GM12878 (cell line): Measurements from ENCODE around the gene SCNN1G. TPM values are rescaled to one million over a fixed set of nuclear protein-coding genes. Genes with fewer than 3 reads are reported as not detected.

Experiments used
- ATAC-seq: fragments of 200-7000 bp; cut with Tn5 transposase; 3 replicates; pipeline ENCODE4 v1.9.1; 2020; ENCODE audit warnings: mild to moderate bottlenecking, moderate library complexity
- BruUV-seq: library from RNA; stranded (reverse); fragments of 400-500 nt; replicated peaks from 2 replicates; lab custom pipeline; 2021; lab: Mats Ljungman, UMichigan
- CTCF ChIA-PET: fragments of 300-600 bp; sonication (Branson Sonifier 250); formaldehyde crosslinking; extraction: SDS; loops from one replicate; lab custom pipeline; 2021; ENCODE audit warnings: inconsistent platforms; lab: Yijun Ruan, JAX
- POLR2A ChIA-PET: fragments of 350-600 bp; formaldehyde crosslinking; extraction: SDS; loops from one replicate; lab custom pipeline; 2021; ENCODE audit warnings: inconsistent platforms; lab: Charles Lee
- RAD21 ChIA-PET: fragments of 300-600 bp; sonication (Branson Sonifier 250); formaldehyde crosslinking; loops from one replicate; lab custom pipeline; 2023; ENCODE audit warnings: antibody characterized with exemption; ENCODE audit not compliant: unreplicated experiment; lab: Charles Lee
- SMC1A ChIA-PET: fragments of 300-600 bp; sonication (Branson Sonifier 250); formaldehyde crosslinking; loops from one replicate; lab custom pipeline; 2023; ENCODE audit not compliant: unreplicated experiment, uncharacterized antibody; lab: Charles Lee
- DNase-seq: peaks from one replicate; pipeline ENCODE4 v3.0.0-alpha.2; 2011; ENCODE audit warnings: low read depth, low spot score
- FAIRE-seq: peaks from 3 replicates; lab custom pipeline; 2011; peaks lifted over from hg19 to GRCh38; lab: Jason Lieb, UNC
- H2AFZ ChIP-seq: 2 replicates; pipeline ENCODE4 v1.6.0; 2011; ENCODE audit warnings: low read depth, low read length, control low read depth; ENCODE audit not compliant: control insufficient read depth
- H3K27ac ChIP-seq: 2 replicates; pipeline ENCODE4 v1.5.1; 2011; ENCODE audit warnings: control low read depth; ENCODE audit not compliant: control insufficient read depth, insufficient read depth
- H3K27me3 ChIP-seq, 2 experiments: replicated peaks in 1 of 2; 2 replicates each; pipeline versions ENCODE4 v1.6.0 to v1.6.1; 2011; ENCODE audit warnings: low read length in 1 of 2; ENCODE audit not compliant: control insufficient read depth in 2 of 2, insufficient read depth in 2 of 2
- H3K36me3 ChIP-seq, 2 experiments: 2 replicates each; pipeline ENCODE4 v1.5.1; 2011; ENCODE audit warnings: low read length in 1 of 2; ENCODE audit not compliant: control insufficient read depth in 2 of 2, insufficient read depth in 2 of 2
- H3K4me1 ChIP-seq: 2 replicates; pipeline ENCODE4 v1.6.1; 2011; ENCODE audit warnings: mild to moderate bottlenecking, low read length, moderate library complexity, mixed read lengths; ENCODE audit not compliant: control insufficient read depth, insufficient read depth
- H3K4me2 ChIP-seq: 2 replicates; pipeline ENCODE4 v1.6.0; 2011; ENCODE audit warnings: control low read depth; ENCODE audit not compliant: control insufficient read depth, insufficient read depth
- H3K4me3 ChIP-seq: fragments of 200-600 bp; sonication (generic); 2 replicates; pipeline ENCODE4 v1.5.1; 2016
- H3K79me2 ChIP-seq: 2 replicates; pipeline ENCODE4 v1.6.0; 2011; ENCODE audit warnings: low read length; ENCODE audit not compliant: control insufficient read depth, insufficient read depth
- H3K9ac ChIP-seq: 2 replicates; pipeline ENCODE4 v1.8.0; 2011; ENCODE audit warnings: low read length, control low read depth, mixed read lengths; ENCODE audit not compliant: control insufficient read depth, insufficient read depth
- H3K9me3 ChIP-seq: replicated peaks from 3 replicates; pipeline ENCODE4 v1.5.1; 2011; ENCODE audit warnings: mild to moderate bottlenecking, low read length; ENCODE audit not compliant: control insufficient read depth, insufficient read depth
- H4K20me1 ChIP-seq: 2 replicates; pipeline ENCODE4 v1.6.0; 2011; ENCODE audit not compliant: control insufficient read depth, insufficient read depth
- CREB1 ChIP-seq: IDR thresholded peaks from 2 replicates; pipeline ENCODE4 v1.6.1; 2012; ENCODE audit warnings: low read depth, mild to moderate bottlenecking, inconsistent platforms
- CTCF ChIP-seq, 3 experiments: IDR thresholded peaks in 2 of 3; conservative IDR thresholded peaks in 1 of 3; 2 replicates each; pipeline ENCODE4 v1.5.1; 2011; ENCODE audit warnings: low read depth in 3 of 3, low read length in 3 of 3, mild to moderate bottlenecking in 3 of 3, control low read depth in 2 of 3, moderate library complexity in 2 of 3, inconsistent platforms in 1 of 3, mixed read lengths in 1 of 3; ENCODE audit not compliant: control insufficient read depth in 2 of 3, insufficient read depth in 1 of 3; ENCODE audit errors: extremely low read depth in 1 of 3
- IRF3 ChIP-seq: fragments of 450-650 bp; IDR thresholded peaks from 2 replicates; pipeline ENCODE4 v1.6.1; 2014; ENCODE audit warnings: mild to moderate bottlenecking
- KDM1A ChIP-seq: fragments of 200-600 bp; sonication (generic); IDR thresholded peaks from 2 replicates; pipeline ENCODE4 v1.6.1; 2016; ENCODE audit warnings: borderline replicate concordance
- MYC ChIP-seq: IDR thresholded peaks from 2 replicates; pipeline ENCODE4 v1.6.1; 2011; ENCODE audit warnings: mild to moderate bottlenecking, low read length, moderate library complexity, inconsistent platforms; ENCODE audit not compliant: insufficient read depth, insufficient replicate concordance, insufficient read length, severe bottlenecking
- NFIC ChIP-seq: IDR thresholded peaks from 2 replicates; pipeline ENCODE4 v1.6.1; 2012; ENCODE audit warnings: low read depth, mild to moderate bottlenecking, inconsistent platforms, low read length, moderate library complexity
- NFYB ChIP-seq: IDR thresholded peaks from 2 replicates; pipeline ENCODE4 v1.6.1; 2011; ENCODE audit warnings: low read depth, mild to moderate bottlenecking, low read length, improper control_type of control experiment, moderate library complexity; ENCODE audit not compliant: insufficient read depth
- NR2F1 ChIP-seq: fragments of 450-650 bp; conservative IDR thresholded peaks from 2 replicates; pipeline ENCODE4 v1.6.1; 2017; ENCODE audit warnings: mild to moderate bottlenecking
- PML ChIP-seq: IDR thresholded peaks from 2 replicates; pipeline ENCODE4 v1.6.1; 2012; ENCODE audit warnings: low read length, inconsistent platforms
- POU2F2 ChIP-seq: IDR thresholded peaks from 3 replicates; pipeline ENCODE4 v1.6.1; 2011; ENCODE audit warnings: low read depth, mild to moderate bottlenecking, low read length, borderline replicate concordance
- RUNX3 ChIP-seq: IDR thresholded peaks from 2 replicates; pipeline ENCODE4 v1.6.1; 2012; ENCODE audit warnings: low read length, inconsistent platforms
- SMC3 ChIP-seq: IDR thresholded peaks from 2 replicates; pipeline ENCODE4 v1.6.1; 2011; ENCODE audit warnings: low read length, improper control_type of control experiment, borderline replicate concordance
- SUPT20H ChIP-seq: IDR thresholded peaks from 2 replicates; pipeline ENCODE4 v1.6.1; 2011; ENCODE audit warnings: low read depth, mild to moderate bottlenecking, low read length, moderate library complexity, borderline replicate concordance; ENCODE audit not compliant: control insufficient read depth
- TCF7 ChIP-seq: IDR thresholded peaks from 2 replicates; pipeline ENCODE4 v1.6.1; 2014; ENCODE audit warnings: antibody characterized with exemption, borderline replicate concordance
- ZNF207 ChIP-seq: fragments of 450-650 bp; IDR thresholded peaks from 2 replicates; pipeline ENCODE4 v1.6.1; 2014; ENCODE audit warnings: antibody characterized with exemption, mild to moderate bottlenecking, borderline replicate concordance
- ZNF217 ChIP-seq: fragments of 450-650 bp; IDR thresholded peaks from 2 replicates; pipeline ENCODE4 v1.6.1; 2017; ENCODE audit warnings: antibody characterized with exemption, mild to moderate bottlenecking
- ZNF24 ChIP-seq: fragments of 450-650 bp; IDR thresholded peaks from 2 replicates; pipeline ENCODE4 v1.6.1; 2017; ENCODE audit warnings: antibody characterized with exemption, mild to moderate bottlenecking
- WGBS: methylation state at CpG from one replicate; pipeline ENCODE4 v1.1.6; 2016; ENCODE audit warnings: low lambda C conversion rate; ENCODE audit not compliant: insufficient replicate concordance, insufficient coverage; ENCODE audit errors: missing lambda C conversion rate; 5-methylcytosine and 5-hydroxymethylcytosine counted together
- in situ Hi-C: fragments of 300-500 bp; cut with MboI; formaldehyde crosslinking; loops from 9 replicates; pipeline ENCODE4 v1.14.3; 2018; ENCODE audit warnings: mixed read lengths
- intact Hi-C: fragments of 100-400 bp; cut with micrococcal nuclease; formaldehyde crosslinking; loops from one replicate; pipeline ENCODE4 v1.14.2; 2022; ENCODE audit not compliant: unreplicated experiment
- polyA plus RNA-seq, 11 experiments: library from polyadenylated mRNA; depleted of rRNA in 4 of 11; unstranded in 6 of 11; stranded (reverse) in 5 of 11; fragments of >200 nt; fragmentation: Nextera tagmentation in 4 of 11; fragmentation: Illumina TruSeq in 1 of 11; extraction: Ambion mirVana in 4 of 11; extraction: Trizol in 1 of 11; gene quantifications; 1 replicate in 1 of 11; 2 replicates in 10 of 11; pipeline versions ENCODE4 v1.2.1 to v1.2.3, GENCODE V29; 2011 to 2016; ENCODE audit warnings: inconsistent platforms in 2 of 11, missing spikeins in 2 of 11, low read depth in 1 of 11
- total RNA-seq, 4 experiments: library from RNA; depleted of rRNA in 3 of 4; stranded (reverse); fragments of >200 nt in 3 of 4; fragmentation: Illumina TruSeq in 1 of 4; extraction: Trizol in 1 of 4; gene quantifications; 2 replicates each; pipeline versions ENCODE4 v1.2.1 to v1.2.3, GENCODE V29; 2013 to 2021
- TF ChIP-seq, protein P1 (sequence below): IDR thresholded peaks from 2 replicates; pipeline ENCODE4 v1.6.1; 2012; ENCODE audit warnings: low read depth, low read length, improper control_type of control experiment

The SCNN1G gene
- total and polyA plus RNA-seq, 10 of the 15 experiments (the other 5 are each of a cell fraction or from before 2014, with no cell fraction given) = 0.04 to 0.86 (median 0.08) TPM; not detected in 5

DNA sequence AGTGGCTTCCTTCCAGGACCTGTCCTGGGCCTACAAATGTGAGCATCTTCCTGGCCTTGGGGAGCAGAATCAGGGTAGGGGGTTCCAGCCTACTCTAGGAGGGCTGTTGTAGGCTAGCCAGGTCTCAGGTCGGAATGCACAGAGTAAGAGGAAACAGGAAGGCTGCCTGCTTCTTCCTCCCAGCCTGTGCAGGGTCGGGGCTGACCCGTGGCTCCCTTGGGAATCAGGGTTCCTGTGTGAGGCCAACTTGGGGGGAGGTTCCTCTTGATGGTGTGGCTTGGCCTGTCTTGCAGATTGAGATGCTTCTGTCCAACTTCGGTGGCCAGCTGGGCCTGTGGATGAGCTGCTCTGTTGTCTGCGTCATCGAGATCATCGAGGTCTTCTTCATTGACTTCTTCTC lies 32.3 kb downstream of the SCNN1G start:
- ATAC-seq (no peak), FAIRE-seq (no peak), DNase-seq (no peak)
- H3K4me3 ChIP-seq = no peak overlapping the region
- H3K9me3 ChIP-seq = no peaks in the 10 kb centered on the region
- 51% methylated on average over 7 of the region's 7 CpGs for WGBS
- no peaks in the 10 kb centered on the region for H4K20me1 ChIP-seq
- ChIA-PET RAD21 (no interaction called here), CTCF (no interaction called here), POLR2A (no interaction called here), SMC1A (no interaction called here)
- no peaks in the 10 kb centered on the region for H3K79me2 ChIP-seq
- H3K9ac ChIP-seq = no peak overlapping the region
- BruUV-seq = no TSS peak
- no peak overlapping the region for H3K4me2 ChIP-seq
- no peak overlapping the region for H2AFZ ChIP-seq
- intact Hi-C loops (no loop called here), in situ Hi-C loops (no loop called here)
- no peaks in the 10 kb centered on the region for H3K4me1 ChIP-seq
- no peaks in the 10 kb centered on the region for H3K36me3 ChIP-seq
- H3K27ac ChIP-seq = no peak overlapping the region
- no peaks in the 10 kb centered on the region for H3K27me3 ChIP-seq
- TF ChIP-seq KDM1A (no peak), IRF3 (no peak), SMC3 (no peak), TCF7 (no peak), NR2F1 (no peak), MYC (no peak), NFIC (no peak), POU2F2 (no peak), NFYB (no peak), RUNX3 (no peak), SUPT20H (no peak), ZNF207 (no peak), CREB1 (no peak), CTCF (IDR thresholded peaks at IDR 0.05 in 2 of 3, conservative IDR thresholded peaks at IDR 0.05 in 1 of 3; ENCODE audit: control insufficient read depth in 2 of 3, extremely low read depth in 1 of 3, insufficient read depth in 1 of 3, low read depth in 3 of 3, low read length in 3 of 3) (no peak), ZNF217 (no peak), ZNF24 (no peak), PML (no peak)
- TF ChIP-seq, protein P1, sequence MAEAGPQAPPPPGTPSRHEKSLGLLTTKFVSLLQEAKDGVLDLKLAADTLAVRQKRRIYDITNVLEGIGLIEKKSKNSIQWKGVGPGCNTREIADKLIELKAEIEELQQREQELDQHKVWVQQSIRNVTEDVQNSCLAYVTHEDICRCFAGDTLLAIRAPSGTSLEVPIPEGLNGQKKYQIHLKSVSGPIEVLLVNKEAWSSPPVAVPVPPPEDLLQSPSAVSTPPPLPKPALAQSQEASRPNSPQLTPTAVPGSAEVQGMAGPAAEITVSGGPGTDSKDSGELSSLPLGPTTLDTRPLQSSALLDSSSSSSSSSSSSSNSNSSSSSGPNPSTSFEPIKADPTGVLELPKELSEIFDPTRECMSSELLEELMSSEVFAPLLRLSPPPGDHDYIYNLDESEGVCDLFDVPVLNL = no peak
